Fibroblast of villous mesenchyme (primary cell): ENCODE measurements around the gene MYB. TPM values are rescaled to one million over a fixed set of nuclear protein-coding genes. Genes with fewer than 3 reads are reported as not detected.

Experiments used
- DNase-seq: peaks from one replicate; pipeline ENCODE4 v3.0.0-alpha.2; 2010; ENCODE audit warnings: low read depth
- H3K4me3 ChIP-seq: 2 replicates; pipeline ENCODE4 v1.5.1; 2011; ENCODE audit warnings: low read depth, mild to moderate bottlenecking, low read length
- CTCF ChIP-seq: IDR thresholded peaks from 2 replicates; pipeline ENCODE4 v1.5.1; 2012; ENCODE audit warnings: low read depth, mild to moderate bottlenecking, low read length; ENCODE audit not compliant: insufficient read depth
- total RNA-seq: library from RNA; depleted of rRNA; stranded (reverse); fragments of >200 nt; gene quantifications from 2 replicates; pipeline ENCODE4 v1.2.3, GENCODE V29; 2012

The MYB gene
- total RNA-seq, 1 donor: 0.43 TPM

GRCh38 chr6:135173989-135174484, 7.1 kb upstream of the MYB start:
- H3K4me3 ChIP-seq: no peak overlapping the region
- no peak for TF ChIP-seq CTCF
- no peak for DNase-seq

GRCh38 chr6:135176058-135176457, 5.0 kb upstream of the MYB start:
- no peak for TF ChIP-seq CTCF
- no peak for DNase-seq
- H3K4me3 ChIP-seq: no peak overlapping the region

- TF ChIP-seq CTCF: no peak
- no peak overlapping the region for H3K4me3 ChIP-seq
- DNase-seq: no peak
These were observed 4.6 kb upstream of the MYB start for GRCh38 chr6:135176464-135176863.

- TF ChIP-seq CTCF: no peak
- no peak for DNase-seq
- H3K4me3 ChIP-seq: no peak overlapping the region
These were observed 1.7 kb upstream of the MYB start for GRCh38 chr6:135179372-135179771.

GRCh38 chr6:135179920-135180541, 1.1 kb upstream of the MYB start:
- no peak for DNase-seq
- H3K4me3 ChIP-seq: peak overlapping the region; percentile 68
- no peak for TF ChIP-seq CTCF

GRCh38 chr6:135181333-135182070, 394 bp downstream of the MYB start:
- no peak for TF ChIP-seq CTCF
- peak overlapping the region; percentile 68 for H3K4me3 ChIP-seq
- peak; percentile 20 for DNase-seq
